Central memory CD8-positive, alpha-beta T cell (primary cell): ENCODE measurements around the gene LRP1B.

Experiments
- ATAC-seq: fragments of 150-1000 bp; cut with Tn5 transposase; replicated peaks from 2 replicates; pipeline ENCODE4 v1.10.0; 2022; ENCODE audit warnings: mild to moderate bottlenecking, moderate FRiP score, moderate number of reproducible peaks; ENCODE audit not compliant: poor library complexity, severe bottlenecking; ENCODE audit errors: extremely low read depth
- DNase-seq, 2 donors: peaks; one replicate each; pipeline ENCODE4 v3.0.0; 2021; ENCODE audit warnings: low spot score in 2 of 2
- H3K27ac Mint-ChIP-seq: one replicate; pipeline ENCODE4 v1.8.0; 2022; ENCODE audit warnings: low read depth, mild to moderate bottlenecking, moderate library complexity, mixed read lengths
- H3K27me3 Mint-ChIP-seq: one replicate; pipeline ENCODE4 v1.8.0; 2022; ENCODE audit warnings: mixed read lengths
- H3K36me3 Mint-ChIP-seq: one replicate; pipeline ENCODE4 v1.8.0; 2022; ENCODE audit warnings: mild to moderate bottlenecking, moderate library complexity, mixed read lengths; ENCODE audit not compliant: insufficient read depth
- H3K4me1 Mint-ChIP-seq: one replicate; pipeline ENCODE4 v1.8.0; 2022; ENCODE audit warnings: mixed read lengths
- H3K4me3 Mint-ChIP-seq: one replicate; pipeline ENCODE4 v1.8.0; 2022; ENCODE audit warnings: mild to moderate bottlenecking, moderate library complexity, mixed read lengths
- H3K9me3 Mint-ChIP-seq: one replicate; pipeline ENCODE4 v1.8.0; 2022; ENCODE audit warnings: mixed read lengths

LRP1B gene

DNA sequence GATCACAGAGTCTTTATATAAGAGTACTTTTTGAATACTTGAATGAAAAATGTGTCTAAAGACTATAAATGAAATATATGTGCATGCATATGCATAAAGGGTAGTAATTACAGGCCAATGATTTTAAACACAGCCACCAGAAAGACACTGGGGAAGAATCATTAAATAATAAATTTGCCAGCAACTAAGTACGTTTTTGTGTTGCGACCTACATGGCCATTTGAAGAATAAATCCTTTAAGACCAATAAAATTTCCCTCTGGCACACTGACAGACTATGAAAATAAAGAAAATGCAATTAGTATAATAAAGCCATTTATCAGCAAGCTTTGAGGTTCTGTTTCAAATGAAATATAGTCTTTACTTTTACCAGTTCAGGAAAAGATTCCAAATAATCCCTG is 1413.3 kb downstream of the LRP1B start:
- H3K4me3 Mint-ChIP-seq = no peak overlapping the region
- H3K4me1 Mint-ChIP-seq = no peaks in the 10 kb centered on the region
- no peaks in the 10 kb centered on the region for H3K36me3 Mint-ChIP-seq
- DNase-seq (no peak), ATAC-seq (no peak)
- no peaks in the 10 kb centered on the region for H3K27me3 Mint-ChIP-seq
- H3K27ac Mint-ChIP-seq = no peak overlapping the region
- H3K9me3 Mint-ChIP-seq = peaks cover 23% of the 10 kb centered on the region

DNA sequence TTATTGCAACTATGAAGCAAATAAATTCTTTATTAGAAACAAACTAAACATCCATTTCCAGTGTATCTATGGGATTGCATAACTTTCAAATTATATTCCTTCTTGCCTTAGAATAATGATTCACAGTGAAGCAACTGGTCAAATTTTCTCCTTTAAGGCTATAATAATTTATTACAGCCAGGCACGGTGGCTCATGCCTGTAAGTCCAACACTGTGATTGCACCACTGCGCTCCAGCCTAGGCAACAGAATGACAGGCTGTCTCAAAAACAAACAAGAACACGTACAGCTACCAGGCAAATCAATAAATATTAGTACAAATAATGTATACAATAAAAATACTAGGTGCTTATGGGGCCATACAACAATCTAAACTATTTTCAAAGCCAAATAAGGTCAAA is 1416.2 kb downstream of the LRP1B start:
- DNase-seq = no peak
- no peak overlapping the region for H3K4me3 Mint-ChIP-seq
- no peaks in the 10 kb centered on the region for H3K27me3 Mint-ChIP-seq
- ATAC-seq = no peak
- no peaks in the 10 kb centered on the region for H3K4me1 Mint-ChIP-seq
- H3K27ac Mint-ChIP-seq = no peak overlapping the region
- peaks cover 17% of the 10 kb centered on the region for H3K9me3 Mint-ChIP-seq
- no peaks in the 10 kb centered on the region for H3K36me3 Mint-ChIP-seq

DNA sequence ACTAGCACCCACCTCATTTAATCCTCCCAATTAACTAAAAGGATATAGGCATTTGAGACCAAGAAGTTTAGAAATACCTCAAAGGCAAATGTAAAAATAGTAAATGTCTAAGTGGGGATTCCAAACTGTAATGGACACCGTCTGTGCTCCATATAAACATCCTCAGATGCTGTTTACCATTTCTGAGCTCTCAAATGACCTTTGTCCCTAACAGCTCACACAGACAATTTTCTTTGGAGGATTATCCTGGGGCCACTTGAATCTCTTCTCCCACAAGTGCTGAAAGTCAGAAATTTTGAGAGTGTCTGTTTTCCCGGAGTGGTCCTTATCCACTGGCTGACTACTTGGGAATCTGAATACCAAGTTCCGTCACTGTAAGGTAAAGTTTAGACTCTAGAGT is 1418.9 kb downstream of the LRP1B start:
- peaks cover 10% of the 10 kb centered on the region for H3K9me3 Mint-ChIP-seq
- H3K27ac Mint-ChIP-seq = no peak overlapping the region
- DNase-seq = no peak
- H3K36me3 Mint-ChIP-seq = no peaks in the 10 kb centered on the region
- no peaks in the 10 kb centered on the region for H3K4me1 Mint-ChIP-seq
- H3K4me3 Mint-ChIP-seq = no peak overlapping the region
- no peaks in the 10 kb centered on the region for H3K27me3 Mint-ChIP-seq
- ATAC-seq = no peak

DNA sequence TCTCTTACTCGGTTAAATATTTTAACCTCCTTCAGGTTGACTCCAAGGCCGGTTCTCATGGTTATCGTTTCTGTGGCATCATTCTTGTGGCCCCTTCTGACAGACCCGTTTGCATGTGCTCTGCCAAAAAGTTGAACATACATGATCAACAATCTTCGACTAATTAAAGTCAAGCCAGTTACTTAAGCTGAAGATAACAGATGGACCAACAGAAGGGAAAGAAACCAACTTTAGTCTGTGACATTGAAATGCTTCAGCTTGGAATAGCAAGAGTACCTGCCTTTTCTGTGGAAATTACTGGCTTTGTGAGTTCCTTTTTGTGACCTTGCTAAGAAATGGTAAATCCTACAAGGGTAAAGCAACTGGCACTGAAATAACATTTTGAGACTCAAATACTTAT is 1429.1 kb downstream of the LRP1B start:
- no peaks in the 10 kb centered on the region for H3K36me3 Mint-ChIP-seq
- no peak for DNase-seq
- H3K4me3 Mint-ChIP-seq = no peak overlapping the region
- H3K27me3 Mint-ChIP-seq = no peaks in the 10 kb centered on the region
- ATAC-seq = no peak
- peaks cover 10% of the 10 kb centered on the region for H3K9me3 Mint-ChIP-seq
- H3K27ac Mint-ChIP-seq = no peak overlapping the region
- H3K4me1 Mint-ChIP-seq = no peaks in the 10 kb centered on the region

DNA sequence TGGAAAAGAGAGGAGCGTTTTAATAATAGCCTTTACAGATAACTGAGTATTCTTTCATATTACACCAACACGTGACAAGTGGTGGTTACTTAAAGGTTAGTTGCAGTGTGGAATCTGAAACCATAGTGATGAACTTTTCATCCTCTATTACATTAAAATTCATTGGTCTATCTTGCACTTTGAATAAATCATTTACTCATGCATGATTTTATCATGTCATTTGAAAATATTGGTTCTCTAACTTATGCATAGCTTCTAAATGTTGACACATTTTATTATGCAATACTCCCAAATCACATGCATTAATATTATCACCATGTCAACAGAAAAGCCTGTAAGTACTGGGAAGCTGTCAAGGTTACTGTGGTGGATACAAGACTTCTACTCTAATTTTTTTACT is 1432.2 kb downstream of the LRP1B start:
- H3K27me3 Mint-ChIP-seq = no peaks in the 10 kb centered on the region
- H3K36me3 Mint-ChIP-seq = no peaks in the 10 kb centered on the region
- DNase-seq (no peak), ATAC-seq (no peak)
- H3K4me3 Mint-ChIP-seq = no peak overlapping the region
- peaks cover 16% of the 10 kb centered on the region for H3K9me3 Mint-ChIP-seq
- H3K4me1 Mint-ChIP-seq = no peaks in the 10 kb centered on the region
- no peak overlapping the region for H3K27ac Mint-ChIP-seq

DNA sequence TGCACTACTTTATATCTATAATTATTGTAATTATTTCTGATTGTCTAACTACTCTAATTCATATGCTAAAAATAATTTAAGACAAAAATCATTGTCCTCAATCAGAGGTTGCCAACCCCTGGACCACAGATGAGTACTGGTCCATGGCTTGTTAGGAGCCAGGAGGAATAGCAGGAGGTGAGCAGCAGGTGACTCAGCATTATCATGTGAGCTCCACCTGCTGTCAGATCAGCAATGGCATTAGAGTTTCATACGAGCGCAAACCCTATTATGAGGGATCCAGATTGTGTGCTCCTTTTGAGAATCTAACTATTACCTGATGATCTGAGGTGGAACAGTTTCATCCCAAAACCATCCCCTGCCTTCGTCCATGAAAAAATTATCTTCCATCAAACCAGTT is 1434.4 kb downstream of the LRP1B start:
- Mint-ChIP-seq H3K4me1 (no peaks in the 10 kb centered on the region), H3K36me3 (no peaks in the 10 kb centered on the region), H3K27me3 (no peaks in the 10 kb centered on the region), H3K9me3 (peaks cover 16% of the 10 kb centered on the region), H3K27ac (no peak overlapping the region), H3K4me3 (no peak overlapping the region)
- DNase-seq (no peak), ATAC-seq (no peak)

DNA sequence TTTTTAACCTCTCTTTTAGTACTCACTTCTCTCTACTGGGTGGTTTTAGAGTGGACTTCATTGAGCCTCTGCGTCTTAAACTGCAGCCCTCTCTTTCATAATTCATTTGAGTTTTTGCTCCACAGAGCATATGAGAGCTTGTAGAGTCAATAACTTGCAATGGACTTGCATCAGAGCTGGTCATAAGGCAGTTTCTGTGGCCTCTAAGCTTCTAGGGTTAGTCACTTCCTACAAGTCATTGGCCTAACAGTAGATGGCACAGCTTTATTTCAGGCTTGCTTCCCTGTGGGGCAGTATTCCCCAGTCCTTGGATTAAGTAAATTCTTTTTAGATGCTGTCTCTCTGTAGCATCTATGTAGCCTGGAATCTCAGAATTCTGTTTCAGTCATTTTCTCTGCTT is 1435.7 kb downstream of the LRP1B start:
- no peaks in the 10 kb centered on the region for H3K36me3 Mint-ChIP-seq
- H3K9me3 Mint-ChIP-seq = peaks cover 23% of the 10 kb centered on the region
- no peak overlapping the region for H3K4me3 Mint-ChIP-seq
- ATAC-seq (no peak), DNase-seq (no peak)
- H3K4me1 Mint-ChIP-seq = no peaks in the 10 kb centered on the region
- no peak overlapping the region for H3K27ac Mint-ChIP-seq
- H3K27me3 Mint-ChIP-seq = no peaks in the 10 kb centered on the region

DNA sequence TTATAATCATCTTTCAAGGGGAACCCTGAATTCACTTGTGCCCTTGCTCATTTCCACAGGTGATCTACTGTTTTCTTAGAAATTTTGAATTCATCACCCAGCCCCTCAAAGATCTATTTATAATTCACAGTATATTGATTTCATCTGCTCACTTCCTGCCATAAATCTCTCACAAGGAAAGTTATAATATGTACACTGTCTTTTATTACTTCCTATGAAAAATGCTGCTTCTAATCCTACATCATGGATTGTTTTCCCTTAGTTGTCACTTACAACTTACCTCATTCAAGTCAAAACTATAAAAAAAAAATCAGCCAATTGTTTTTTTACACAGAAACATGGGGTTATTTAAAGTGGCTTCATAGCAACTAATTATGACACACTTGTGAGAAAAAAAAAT is 1443.0 kb downstream of the LRP1B start:
- ATAC-seq = no peak
- H3K27me3 Mint-ChIP-seq = no peaks in the 10 kb centered on the region
- no peak overlapping the region for H3K27ac Mint-ChIP-seq

DNA sequence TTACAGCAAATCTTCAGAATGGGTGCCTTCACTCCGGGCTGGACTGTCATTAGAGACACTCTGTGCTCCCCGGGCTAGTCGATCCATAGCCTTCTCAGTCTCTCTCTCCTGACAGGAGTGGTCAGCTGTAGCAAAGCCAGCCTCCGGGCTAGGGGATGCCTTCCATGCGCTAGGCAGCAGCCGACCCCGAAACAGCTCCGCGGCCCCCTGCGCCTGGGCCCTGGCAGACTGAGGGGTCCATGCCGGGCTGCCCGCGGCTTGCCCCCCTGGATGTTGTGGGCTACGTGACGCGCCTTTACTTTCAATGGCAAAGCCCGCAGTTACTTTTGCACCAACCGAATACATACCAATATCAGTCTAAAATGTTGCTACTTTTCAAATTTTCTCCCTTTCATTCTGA is 1447.2 kb downstream of the LRP1B start:
- H3K27ac Mint-ChIP-seq = no peak overlapping the region
- DNase-seq (no peak), ATAC-seq (no peak)
- no peaks in the 10 kb centered on the region for H3K4me1 Mint-ChIP-seq
- no peaks in the 10 kb centered on the region for H3K36me3 Mint-ChIP-seq
- H3K4me3 Mint-ChIP-seq = no peak overlapping the region
- peaks cover 31% of the 10 kb centered on the region for H3K9me3 Mint-ChIP-seq
- no peaks in the 10 kb centered on the region for H3K27me3 Mint-ChIP-seq

More for the DNA sequence above, 1443.0 kb downstream of the LRP1B start:
- H3K4me3 Mint-ChIP-seq = no peak overlapping the region
- H3K4me1 Mint-ChIP-seq = no peaks in the 10 kb centered on the region
- peaks cover 42% of the 10 kb centered on the region for H3K9me3 Mint-ChIP-seq
- DNase-seq = no peak
- H3K36me3 Mint-ChIP-seq = no peaks in the 10 kb centered on the region

DNA sequence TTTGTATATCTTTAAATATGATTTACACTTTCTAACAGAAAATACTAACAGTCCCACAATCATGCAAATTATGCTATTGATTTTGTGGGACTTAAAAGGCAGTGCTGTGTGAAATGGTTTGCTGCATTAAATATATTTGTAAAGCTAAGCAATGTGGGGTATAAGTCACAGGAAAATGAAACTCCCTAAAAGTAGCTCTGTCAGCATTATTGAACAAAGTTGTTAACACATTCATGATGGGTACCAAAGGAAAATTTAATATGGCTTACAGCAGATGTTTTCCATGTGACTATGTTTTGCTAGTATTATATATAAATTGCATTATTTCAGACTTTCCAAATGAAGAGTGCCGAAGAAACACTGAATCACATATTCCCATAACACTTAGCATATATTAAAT is 1450.0 kb downstream of the LRP1B start:
- no peaks in the 10 kb centered on the region for H3K27me3 Mint-ChIP-seq
- H3K36me3 Mint-ChIP-seq = no peaks in the 10 kb centered on the region
- no peak overlapping the region for H3K4me3 Mint-ChIP-seq
- H3K4me1 Mint-ChIP-seq = no peaks in the 10 kb centered on the region
- DNase-seq (no peak), ATAC-seq (no peak)
- no peak overlapping the region for H3K27ac Mint-ChIP-seq
- peaks cover 9% of the 10 kb centered on the region for H3K9me3 Mint-ChIP-seq

DNA sequence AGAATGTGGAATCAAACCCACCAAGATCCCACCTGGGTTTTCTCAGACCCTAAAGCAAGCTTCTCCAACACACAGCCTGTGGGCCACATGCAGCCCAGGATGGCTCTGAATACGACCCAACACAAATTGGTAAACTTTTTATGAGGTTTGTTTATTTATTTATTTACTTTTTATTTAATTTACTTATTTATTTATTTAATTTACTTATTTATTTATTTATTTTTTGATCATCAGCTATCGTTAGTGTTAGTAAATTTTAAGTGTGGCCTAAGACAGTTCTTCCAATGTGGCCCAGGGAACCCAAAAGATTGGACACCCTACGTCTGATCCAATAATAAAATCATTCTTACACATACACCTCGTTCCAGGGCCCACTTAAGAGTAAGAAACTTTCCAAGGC is 1451.1 kb downstream of the LRP1B start:
- no peak for DNase-seq
- Mint-ChIP-seq H3K9me3 (peaks cover 2% of the 10 kb centered on the region), H3K27ac (no peak overlapping the region), H3K27me3 (no peaks in the 10 kb centered on the region), H3K36me3 (no peaks in the 10 kb centered on the region), H3K4me3 (no peak overlapping the region), H3K4me1 (no peaks in the 10 kb centered on the region)
- no peak for ATAC-seq

DNA sequence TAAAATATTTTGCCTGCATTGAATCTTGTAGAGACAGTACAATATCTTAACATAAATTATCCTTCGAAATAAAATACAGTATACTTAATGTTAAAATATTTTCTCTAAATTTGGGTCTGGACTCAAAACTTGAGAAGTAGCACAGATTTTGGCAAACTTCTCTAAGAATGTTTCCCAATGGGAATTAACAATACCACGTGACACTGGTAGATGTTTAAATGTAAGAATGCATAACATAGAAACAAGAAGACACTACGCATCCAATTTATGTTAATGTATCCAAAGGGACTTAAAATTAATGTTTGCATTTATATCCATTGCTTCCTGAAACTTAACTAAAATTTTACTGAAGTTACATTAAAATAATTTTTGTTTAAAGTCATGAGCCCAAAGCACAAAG is 1460.9 kb downstream of the LRP1B start:
- no peak overlapping the region for H3K4me3 Mint-ChIP-seq
- H3K9me3 Mint-ChIP-seq = peaks cover 24% of the 10 kb centered on the region
- no peak for ATAC-seq
- H3K27me3 Mint-ChIP-seq = no peaks in the 10 kb centered on the region
- H3K27ac Mint-ChIP-seq = no peak overlapping the region
- DNase-seq = no peak
- no peaks in the 10 kb centered on the region for H3K4me1 Mint-ChIP-seq
- H3K36me3 Mint-ChIP-seq = no peaks in the 10 kb centered on the region

DNA sequence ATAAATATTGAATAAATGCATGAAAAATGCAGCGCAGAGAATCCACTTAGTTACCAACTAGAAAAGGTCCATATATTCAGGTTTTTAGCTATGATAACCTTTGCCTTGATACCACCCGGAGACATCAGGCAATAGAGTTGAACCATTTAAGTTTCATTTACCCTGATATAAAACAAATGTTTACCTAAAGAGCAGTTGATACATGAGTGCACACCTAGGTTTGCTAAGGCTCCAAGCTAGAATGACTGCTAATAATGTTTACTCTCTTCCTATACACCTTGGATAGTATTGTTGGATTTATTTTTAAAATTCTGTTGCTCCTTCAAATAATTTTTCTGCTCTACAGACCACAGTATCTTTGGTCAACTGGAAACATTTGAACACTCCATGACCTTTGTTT is 1463.6 kb downstream of the LRP1B start:
- DNase-seq = no peak
- Mint-ChIP-seq H3K9me3 (peaks cover 14% of the 10 kb centered on the region), H3K4me1 (no peaks in the 10 kb centered on the region), H3K36me3 (no peaks in the 10 kb centered on the region), H3K27ac (no peak overlapping the region), H3K27me3 (no peaks in the 10 kb centered on the region), H3K4me3 (no peak overlapping the region)
- no peak for ATAC-seq

DNA sequence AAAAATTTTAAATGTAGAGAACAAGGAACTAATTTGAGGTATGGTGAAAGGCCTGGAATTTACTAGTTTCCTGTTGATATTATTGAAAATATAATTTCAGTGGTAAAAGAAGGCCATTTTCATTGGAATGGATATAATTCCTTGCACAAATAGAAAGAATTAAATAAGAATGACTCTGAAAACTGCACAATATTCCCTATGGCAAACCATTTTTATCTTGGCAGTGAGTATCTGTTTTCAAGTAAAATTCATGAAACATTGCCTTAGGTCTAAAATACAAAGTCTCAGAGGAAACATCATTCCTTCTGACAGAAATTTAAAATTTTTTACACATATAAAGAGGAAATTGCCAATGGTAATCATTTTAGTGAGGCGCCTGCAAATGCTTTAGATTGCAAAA is 1468.3 kb downstream of the LRP1B start:
- H3K4me3 Mint-ChIP-seq = no peak overlapping the region
- no peaks in the 10 kb centered on the region for H3K4me1 Mint-ChIP-seq
- ATAC-seq = no peak
- H3K27ac Mint-ChIP-seq = no peak overlapping the region
- peaks cover 13% of the 10 kb centered on the region for H3K9me3 Mint-ChIP-seq
- DNase-seq = no peak
- no peaks in the 10 kb centered on the region for H3K36me3 Mint-ChIP-seq
- H3K27me3 Mint-ChIP-seq = no peaks in the 10 kb centered on the region
